K562 (cell line): ENCODE results near the gene SPTY2D1. TPM values are rescaled to one million over a fixed set of nuclear protein-coding genes. Genes with fewer than 3 reads are reported as not detected.

Experiments
- ATF4 ChIP-seq: fragments of 450-650 bp; formaldehyde crosslinking; IDR thresholded peaks from 2 replicates; pipeline ENCODE4 v1.4.0; 2022; ENCODE audit warnings: mild to moderate bottlenecking, moderate library complexity
- CREB1 ChIP-seq, 2 experiments: sonication (generic) in 1 of 2; formaldehyde crosslinking in 1 of 2; IDR thresholded peaks; 2 replicates each; pipeline versions ENCODE4 v1.6.1 to v1.8.0; 2012 to 2022; ENCODE audit warnings: inconsistent platforms in 1 of 2, mild to moderate bottlenecking in 1 of 2, missing genetic modification reagents in 1 of 2, moderate library complexity in 1 of 2
- EP300 ChIP-seq: IDR thresholded peaks from 2 replicates; pipeline ENCODE4 v1.6.1; 2012; ENCODE audit warnings: low read length, improper control_type of control experiment
- ERF ChIP-seq: fragments of 450-650 bp; formaldehyde crosslinking; IDR thresholded peaks from 2 replicates; pipeline ENCODE4 v1.4.0; 2020; ENCODE audit warnings: mild to moderate bottlenecking, mixed read lengths
- FOSL1 ChIP-seq: fragments of 200-800 bp; sonication (Bioruptor generic); conservative IDR thresholded peaks from 2 replicates; pipeline ENCODE4 v1.6.1; 2016; ENCODE audit warnings: missing genetic modification characterization, missing compliant biosample characterization
- HNRNPH1 ChIP-seq: fragments of 200-400 bp; formaldehyde crosslinking; optimal IDR thresholded peaks from 2 replicates; pipeline ENCODE3; 2017; ENCODE audit warnings: low read depth, mild to moderate bottlenecking, low read length, moderate library complexity
- MAFK ChIP-seq: IDR thresholded peaks from 2 replicates; pipeline ENCODE4 v1.6.1; 2011; ENCODE audit warnings: low read length, improper control_type of control experiment
- PYGO2 ChIP-seq: fragments of 450-650 bp; IDR thresholded peaks from 2 replicates; pipeline ENCODE4 v1.6.1; 2016; ENCODE audit warnings: mild to moderate bottlenecking, missing genetic modification characterization, moderate library complexity, missing compliant biosample characterization
- SPI1 ChIP-seq: IDR thresholded peaks from 2 replicates; pipeline ENCODE4 v1.6.1; 2011; ENCODE audit warnings: low read depth, low read length, control low read depth, borderline replicate concordance
- ZNF384 ChIP-seq: IDR thresholded peaks from 2 replicates; pipeline ENCODE4 v1.6.1; 2012; ENCODE audit warnings: low read depth, low read length, improper control_type of control experiment
- ZSCAN29 ChIP-seq: fragments of 450-650 bp; IDR thresholded peaks from 2 replicates; pipeline ENCODE4 v1.6.1; 2017
- polyA plus RNA-seq, 8 experiments: library from polyadenylated mRNA; depleted of rRNA in 4 of 8; stranded (reverse) in 5 of 8; unstranded in 3 of 8; fragments of >200 nt; fragmentation: Nextera tagmentation in 2 of 8; fragmentation: Illumina TruSeq in 1 of 8; extraction: Ambion mirVana in 2 of 8; extraction: Trizol in 1 of 8; gene quantifications; 2 replicates each; pipeline versions ENCODE4 v1.2.1 to v1.2.3, GENCODE V29; 2011 to 2014; ENCODE audit warnings: inconsistent platforms in 1 of 8, missing spikeins in 1 of 8
- total RNA-seq, 7 experiments: library from RNA; depleted of rRNA in 6 of 7; stranded (reverse); fragments of >200 nt in 6 of 7; fragmentation: Illumina TruSeq in 2 of 7; extraction: Trizol in 2 of 7; gene quantifications; 2 replicates each; pipeline versions ENCODE4 v1.2.1 to v1.2.3, GENCODE V29; 2011 to 2021; ENCODE audit warnings: low replicate concordance in 1 of 7
- TF ChIP-seq, protein P1 (sequence below), 2 experiments: fragments of 450-650 bp in 1 of 2; sonication (generic) in 1 of 2; formaldehyde crosslinking in 1 of 2; IDR thresholded peaks; 2 replicates each; pipeline versions ENCODE4 v1.7.1 to v1.9.0; 2016 to 2022; ENCODE audit warnings: inconsistent platforms in 1 of 2, mild to moderate bottlenecking in 1 of 2, missing genetic modification reagents in 1 of 2
- TF ChIP-seq, protein P2 (sequence below), 3 experiments: fragments of 200-800 bp in 1 of 3; fragments of 250-450 bp in 1 of 3; fragments of 450-650 bp in 1 of 3; sonication (Bioruptor Pico) in 1 of 3; sonication (Bioruptor generic) in 1 of 3; formaldehyde crosslinking in 1 of 3; IDR thresholded peaks; 2 replicates each; pipeline versions ENCODE4 v1.6.1 to v1.8.0; 2016 to 2022; ENCODE audit warnings: mild to moderate bottlenecking in 2 of 3, missing genetic modification characterization in 2 of 3, missing compliant biosample characterization in 1 of 3, moderate library complexity in 1 of 3

SPTY2D1 gene
- total and polyA plus RNA-seq, 9 of the 15 experiments (the other 6 are each of a cell fraction or from before 2014, with no cell fraction given) = 3.2 to 32.1 (median 12.9) TPM

- TF ChIP-seq ATF4 (CRISPR knock-in tag) (no peak), PYGO2 (no peak), CREB1 (IDR thresholded peaks at IDR 0.05) (no peak), CREB1 (CRISPR knock-in tag; IDR thresholded peaks at IDR 0.05) (no peak), HNRNPH1 (no peak), ZSCAN29 (no peak), MAFK (peak; percentile 46; the same call in 1 of the 2 replicates), EP300 (peak; percentile 39; the same call in 1 of the 2 replicates), ZNF384 (no peak), SPI1 (peak; percentile 87), FOSL1 (tag) (peak; percentile 79), ERF (CRISPR knock-in tag) (no peak)
- TF ChIP-seq, protein P1, sequence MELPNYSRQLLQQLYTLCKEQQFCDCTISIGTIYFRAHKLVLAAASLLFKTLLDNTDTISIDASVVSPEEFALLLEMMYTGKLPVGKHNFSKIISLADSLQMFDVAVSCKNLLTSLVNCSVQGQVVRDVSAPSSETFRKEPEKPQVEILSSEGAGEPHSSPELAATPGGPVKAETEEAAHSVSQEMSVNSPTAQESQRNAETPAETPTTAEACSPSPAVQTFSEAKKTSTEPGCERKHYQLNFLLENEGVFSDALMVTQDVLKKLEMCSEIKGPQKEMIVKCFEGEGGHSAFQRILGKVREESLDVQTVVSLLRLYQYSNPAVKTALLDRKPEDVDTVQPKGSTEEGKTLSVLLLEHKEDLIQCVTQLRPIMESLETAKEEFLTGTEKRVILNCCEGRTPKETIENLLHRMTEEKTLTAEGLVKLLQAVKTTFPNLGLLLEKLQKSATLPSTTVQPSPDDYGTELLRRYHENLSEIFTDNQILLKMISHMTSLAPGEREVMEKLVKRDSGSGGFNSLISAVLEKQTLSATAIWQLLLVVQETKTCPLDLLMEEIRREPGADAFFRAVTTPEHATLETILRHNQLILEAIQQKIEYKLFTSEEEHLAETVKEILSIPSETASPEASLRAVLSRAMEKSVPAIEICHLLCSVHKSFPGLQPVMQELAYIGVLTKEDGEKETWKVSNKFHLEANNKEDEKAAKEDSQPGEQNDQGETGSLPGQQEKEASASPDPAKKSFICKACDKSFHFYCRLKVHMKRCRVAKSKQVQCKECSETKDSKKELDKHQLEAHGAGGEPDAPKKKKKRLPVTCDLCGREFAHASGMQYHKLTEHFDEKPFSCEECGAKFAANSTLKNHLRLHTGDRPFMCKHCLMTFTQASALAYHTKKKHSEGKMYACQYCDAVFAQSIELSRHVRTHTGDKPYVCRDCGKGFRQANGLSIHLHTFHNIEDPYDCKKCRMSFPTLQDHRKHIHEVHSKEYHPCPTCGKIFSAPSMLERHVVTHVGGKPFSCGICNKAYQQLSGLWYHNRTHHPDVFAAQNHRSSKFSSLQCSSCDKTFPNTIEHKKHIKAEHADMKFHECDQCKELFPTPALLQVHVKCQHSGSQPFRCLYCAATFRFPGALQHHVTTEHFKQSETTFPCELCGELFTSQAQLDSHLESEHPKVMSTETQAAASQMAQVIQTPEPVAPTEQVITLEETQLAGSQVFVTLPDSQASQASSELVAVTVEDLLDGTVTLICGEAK (IDR thresholded peaks at IDR 0.05) = no peak
- TF ChIP-seq, protein P1 (CRISPR knock-in tag; IDR thresholded peaks at IDR 0.05) = no peak
- TF ChIP-seq, protein P2, sequence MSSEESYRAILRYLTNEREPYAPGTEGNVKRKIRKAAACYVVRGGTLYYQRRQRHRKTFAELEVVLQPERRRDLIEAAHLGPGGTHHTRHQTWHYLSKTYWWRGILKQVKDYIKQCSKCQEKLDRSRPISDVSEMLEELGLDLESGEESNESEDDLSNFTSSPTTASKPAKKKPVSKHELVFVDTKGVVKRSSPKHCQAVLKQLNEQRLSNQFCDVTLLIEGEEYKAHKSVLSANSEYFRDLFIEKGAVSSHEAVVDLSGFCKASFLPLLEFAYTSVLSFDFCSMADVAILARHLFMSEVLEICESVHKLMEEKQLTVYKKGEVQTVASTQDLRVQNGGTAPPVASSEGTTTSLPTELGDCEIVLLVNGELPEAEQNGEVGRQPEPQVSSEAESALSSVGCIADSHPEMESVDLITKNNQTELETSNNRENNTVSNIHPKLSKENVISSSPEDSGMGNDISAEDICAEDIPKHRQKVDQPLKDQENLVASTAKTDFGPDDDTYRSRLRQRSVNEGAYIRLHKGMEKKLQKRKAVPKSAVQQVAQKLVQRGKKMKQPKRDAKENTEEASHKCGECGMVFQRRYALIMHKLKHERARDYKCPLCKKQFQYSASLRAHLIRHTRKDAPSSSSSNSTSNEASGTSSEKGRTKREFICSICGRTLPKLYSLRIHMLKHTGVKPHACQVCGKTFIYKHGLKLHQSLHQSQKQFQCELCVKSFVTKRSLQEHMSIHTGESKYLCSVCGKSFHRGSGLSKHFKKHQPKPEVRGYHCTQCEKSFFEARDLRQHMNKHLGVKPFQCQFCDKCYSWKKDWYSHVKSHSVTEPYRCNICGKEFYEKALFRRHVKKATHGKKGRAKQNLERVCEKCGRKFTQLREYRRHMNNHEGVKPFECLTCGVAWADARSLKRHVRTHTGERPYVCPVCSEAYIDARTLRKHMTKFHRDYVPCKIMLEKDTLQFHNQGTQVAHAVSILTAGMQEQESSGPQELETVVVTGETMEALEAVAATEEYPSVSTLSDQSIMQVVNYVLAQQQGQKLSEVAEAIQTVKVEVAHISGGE (CRISPR knock-in tag; IDR thresholded peaks at IDR 0.05) = no peak
Measured at GRCh38 chr11:18615628-18616392, 18.3 kb downstream of the SPTY2D1 start (continued).
